Smooth muscle cell (in vitro differentiated cells): Measurements from ENCODE around the gene TJP2. TPM values are rescaled to one million over a fixed set of nuclear protein-coding genes. Genes with fewer than 3 reads are reported as not detected.

Experiments used
- DNase-seq: peaks from one replicate; lab custom pipeline; 2025; ENCODE audit not compliant: unreplicated experiment; lab: John Stamatoyannopoulos, UW
- H2AFZ ChIP-seq: fragments of 200-600 bp; sonication (generic); 2 replicates; pipeline ENCODE4 v1.6.0; 2016; ENCODE audit warnings: antibody characterized with exemption, low read depth, mild to moderate bottlenecking
- H3F3A ChIP-seq: fragments of 200-600 bp; sonication (generic); 2 replicates; pipeline ENCODE4 v1.6.0; 2017; ENCODE audit warnings: antibody characterized with exemption, low read depth
- H3K27ac ChIP-seq: fragments of 200-600 bp; sonication (generic); 2 replicates; pipeline ENCODE4 v1.5.1; 2016; ENCODE audit warnings: low read depth, mild to moderate bottlenecking
- H3K27me3 ChIP-seq: fragments of 200-600 bp; sonication (generic); 2 replicates; pipeline ENCODE4 v1.6.1; 2016; ENCODE audit warnings: low read depth, mild to moderate bottlenecking
- H3K36me3 ChIP-seq: fragments of 200-600 bp; sonication (generic); 2 replicates; pipeline ENCODE4 v1.5.1; 2016; ENCODE audit warnings: low read depth
- H3K4me1 ChIP-seq: fragments of 200-600 bp; sonication (generic); 2 replicates; pipeline ENCODE4 v1.5.1; 2016; ENCODE audit warnings: low read depth
- H3K4me2 ChIP-seq: fragments of 200-600 bp; sonication (generic); 2 replicates; pipeline ENCODE4 v1.6.0; 2016; ENCODE audit warnings: mild to moderate bottlenecking
- H3K4me3 ChIP-seq: fragments of 200-600 bp; sonication (generic); 2 replicates; pipeline ENCODE4 v1.5.1; 2016; ENCODE audit warnings: mild to moderate bottlenecking
- H3K79me2 ChIP-seq: fragments of 200-600 bp; sonication (generic); 2 replicates; pipeline ENCODE4 v1.6.0; 2016; ENCODE audit warnings: low read depth, mild to moderate bottlenecking
- H3K9ac ChIP-seq: fragments of 200-600 bp; sonication (generic); 2 replicates; pipeline ENCODE4 v1.6.0; 2016; ENCODE audit warnings: low read depth
- H3K9me3 ChIP-seq: fragments of 200-600 bp; sonication (generic); replicated peaks from 2 replicates; pipeline ENCODE4 v1.5.1; 2016; ENCODE audit warnings: low read depth
- H4K20me1 ChIP-seq: fragments of 200-600 bp; sonication (generic); 2 replicates; pipeline ENCODE4 v1.6.0; 2016; ENCODE audit warnings: low read depth
- WGBS: methylation state at CpG from one replicate; pipeline ENCODE4 v1.1.7; 2016; ENCODE audit warnings: low lambda C conversion rate; 5-methylcytosine and 5-hydroxymethylcytosine counted together
- polyA plus RNA-seq: library from polyadenylated mRNA; unstranded; fragments of >200 nt; fragmentation: Nextera tagmentation; extraction: Ambion mirVana; gene quantifications from 2 replicates; pipeline ENCODE4 v1.2.1, GENCODE V29; 2016
- total RNA-seq: library from RNA; depleted of rRNA; stranded (reverse); fragments of >200 nt; gene quantifications from 2 replicates; pipeline ENCODE4 v1.2.3, GENCODE V29; 2014
- TF ChIP-seq, protein P1 (sequence below): fragments of 200-600 bp; sonication (generic); IDR thresholded peaks from 2 replicates; pipeline ENCODE4 v1.5.1; 2017; ENCODE audit warnings: borderline replicate concordance, mild to moderate bottlenecking, antibody characterized with exemption; ENCODE audit not compliant: insufficient read depth, poor library complexity, severe bottlenecking

Gene TJP2
- total and polyA plus RNA-seq, 2 experiments from 2014 or later = 14.9 to 48.4 TPM

DNA sequence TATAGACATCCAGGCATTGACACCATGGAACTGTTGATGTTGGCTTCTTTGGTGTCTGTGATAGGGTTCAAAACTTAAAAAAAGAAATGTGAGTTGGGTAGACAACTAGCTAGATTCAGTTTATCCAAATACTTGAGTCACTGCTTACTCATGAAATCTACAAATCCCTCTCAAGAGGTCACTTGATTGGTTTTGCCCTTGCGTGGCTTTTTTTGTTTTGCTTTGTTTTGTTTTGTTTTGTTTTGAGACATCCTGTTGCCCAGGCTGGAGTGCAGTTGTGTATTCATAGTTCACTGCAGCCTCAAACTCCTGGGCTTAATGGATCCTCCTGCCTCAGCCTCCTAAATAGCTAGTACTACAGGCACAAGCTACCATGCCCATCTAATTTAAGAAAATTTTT lies 140.5 kb downstream of the TJP2 start:
- Histone ChIP-seq H3K27me3 (no peaks in the 10 kb centered on the region), H2AFZ (no peak overlapping the region), H3K27ac (no peak overlapping the region), H4K20me1 (no peaks in the 10 kb centered on the region), H3K9me3 (no peaks in the 10 kb centered on the region), H3K9ac (no peak overlapping the region), H3F3A (no peaks in the 10 kb centered on the region), H3K79me2 (no peaks in the 10 kb centered on the region), H3K36me3 (no peaks in the 10 kb centered on the region), H3K4me2 (no peak overlapping the region), H3K4me1 (no peaks in the 10 kb centered on the region), H3K4me3 (no peak overlapping the region)
- WGBS = 72% methylated on average over 1 of the region's 1 CpG
- DNase-seq = no peak
- TF ChIP-seq, protein P1, sequence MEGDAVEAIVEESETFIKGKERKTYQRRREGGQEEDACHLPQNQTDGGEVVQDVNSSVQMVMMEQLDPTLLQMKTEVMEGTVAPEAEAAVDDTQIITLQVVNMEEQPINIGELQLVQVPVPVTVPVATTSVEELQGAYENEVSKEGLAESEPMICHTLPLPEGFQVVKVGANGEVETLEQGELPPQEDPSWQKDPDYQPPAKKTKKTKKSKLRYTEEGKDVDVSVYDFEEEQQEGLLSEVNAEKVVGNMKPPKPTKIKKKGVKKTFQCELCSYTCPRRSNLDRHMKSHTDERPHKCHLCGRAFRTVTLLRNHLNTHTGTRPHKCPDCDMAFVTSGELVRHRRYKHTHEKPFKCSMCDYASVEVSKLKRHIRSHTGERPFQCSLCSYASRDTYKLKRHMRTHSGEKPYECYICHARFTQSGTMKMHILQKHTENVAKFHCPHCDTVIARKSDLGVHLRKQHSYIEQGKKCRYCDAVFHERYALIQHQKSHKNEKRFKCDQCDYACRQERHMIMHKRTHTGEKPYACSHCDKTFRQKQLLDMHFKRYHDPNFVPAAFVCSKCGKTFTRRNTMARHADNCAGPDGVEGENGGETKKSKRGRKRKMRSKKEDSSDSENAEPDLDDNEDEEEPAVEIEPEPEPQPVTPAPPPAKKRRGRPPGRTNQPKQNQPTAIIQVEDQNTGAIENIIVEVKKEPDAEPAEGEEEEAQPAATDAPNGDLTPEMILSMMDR = no peak

DNA sequence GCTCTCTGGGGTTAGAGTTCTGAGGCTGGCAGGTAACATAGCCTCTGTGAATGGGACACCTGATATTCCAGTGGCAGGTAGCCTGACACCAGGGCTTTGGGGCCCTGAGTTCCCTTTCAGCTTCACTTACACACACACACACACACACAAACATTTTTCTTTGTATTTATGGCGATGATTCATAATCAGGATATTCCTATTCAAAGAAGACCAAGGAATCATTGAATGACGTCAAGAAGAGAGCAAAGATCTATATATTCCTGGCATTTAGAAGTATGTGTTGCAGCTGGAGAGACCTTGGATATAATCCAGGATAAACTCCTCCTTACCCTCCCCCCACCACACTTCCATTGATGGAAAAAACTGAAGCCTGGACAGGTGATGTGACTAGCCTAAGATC lies 143.0 kb downstream of the TJP2 start:
- H3K36me3 ChIP-seq = no peaks in the 10 kb centered on the region
- H3K27me3 ChIP-seq = peaks cover 2% of the 10 kb centered on the region
- H2AFZ ChIP-seq = no peak overlapping the region
- no peak overlapping the region for H3K9ac ChIP-seq
- H3K27ac ChIP-seq = no peak overlapping the region
- no peaks in the 10 kb centered on the region for H3F3A ChIP-seq
- no peaks in the 10 kb centered on the region for H4K20me1 ChIP-seq
- no peak overlapping the region for H3K4me3 ChIP-seq
- no peaks in the 10 kb centered on the region for H3K9me3 ChIP-seq
- DNase-seq = no peak
- TF ChIP-seq, protein P1 = no peak
- WGBS = 90% methylated on average over 2 of the region's 2 CpGs
- H3K4me2 ChIP-seq = no peak overlapping the region
- no peaks in the 10 kb centered on the region for H3K79me2 ChIP-seq
- H3K4me1 ChIP-seq = no peaks in the 10 kb centered on the region

DNA sequence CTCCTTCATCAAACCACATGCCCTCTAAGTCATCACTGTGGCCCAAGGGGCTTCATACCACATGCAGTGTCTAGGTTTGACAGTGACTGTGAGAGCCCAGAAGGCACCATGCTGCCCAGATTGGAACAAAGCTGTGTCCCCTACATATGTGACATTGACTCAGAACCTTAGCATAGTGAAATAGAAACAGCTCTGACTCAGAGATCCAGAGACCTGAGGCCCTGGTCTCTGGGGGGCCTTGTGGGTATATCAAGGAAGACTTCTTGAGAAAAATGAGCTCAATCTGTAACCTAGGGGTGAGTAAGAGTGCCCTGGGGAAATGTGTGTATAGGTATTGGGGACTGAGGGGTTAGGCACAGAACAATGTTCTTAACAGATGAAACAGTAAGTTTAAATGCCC lies 143.8 kb downstream of the TJP2 start:
- H3K27me3 ChIP-seq = peaks cover 8% of the 10 kb centered on the region
- no peaks in the 10 kb centered on the region for H3F3A ChIP-seq
- H3K79me2 ChIP-seq = no peaks in the 10 kb centered on the region
- no peaks in the 10 kb centered on the region for H4K20me1 ChIP-seq
- no peak overlapping the region for H3K4me2 ChIP-seq
- H3K36me3 ChIP-seq = no peaks in the 10 kb centered on the region
- H3K9me3 ChIP-seq = no peaks in the 10 kb centered on the region
- no peak overlapping the region for H3K4me3 ChIP-seq
- no peaks in the 10 kb centered on the region for H3K4me1 ChIP-seq
- TF ChIP-seq, protein P1 = no peak
- no peak overlapping the region for H3K27ac ChIP-seq
- no peak overlapping the region for H3K9ac ChIP-seq
- H2AFZ ChIP-seq = no peak overlapping the region
- DNase-seq = no peak

DNA sequence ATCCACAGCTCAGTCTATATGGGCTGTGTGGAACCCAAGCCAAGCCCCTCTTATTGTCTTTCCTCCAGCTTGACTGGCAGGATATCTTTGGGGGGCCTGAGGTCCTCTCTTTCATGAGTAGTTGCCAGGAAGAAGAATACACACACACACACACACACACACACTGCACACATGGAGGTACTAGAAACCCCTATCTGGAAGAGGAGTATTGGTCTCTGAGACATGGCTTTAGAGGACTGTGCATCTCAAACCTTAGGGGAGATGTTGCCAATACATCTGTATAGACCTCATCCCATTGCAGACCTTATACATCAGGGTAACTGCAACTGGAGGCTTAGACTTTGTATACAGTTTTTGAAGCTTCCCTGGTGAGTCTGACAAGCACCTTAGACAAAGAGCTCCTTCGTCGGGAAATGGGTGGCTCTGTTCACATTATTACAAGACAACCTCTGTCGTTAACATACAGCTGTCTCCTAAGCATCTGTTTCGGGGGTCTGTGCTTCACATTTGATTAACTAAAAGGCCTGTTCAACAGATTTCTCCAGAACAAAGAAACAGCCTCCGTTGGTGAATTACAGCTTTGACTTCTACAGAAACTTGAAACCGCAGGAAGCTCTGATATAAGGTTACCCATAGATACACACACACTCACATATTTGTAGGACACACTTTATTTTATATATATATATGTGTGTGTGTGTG lies 145.4 kb downstream of the TJP2 start:
- H3K9me3 ChIP-seq = no peaks in the 10 kb centered on the region
- no peak overlapping the region for H3K4me2 ChIP-seq
- no peaks in the 10 kb centered on the region for H3K79me2 ChIP-seq
- H2AFZ ChIP-seq = no peak overlapping the region
- H3K9ac ChIP-seq = no peak overlapping the region
- no peaks in the 10 kb centered on the region for H3F3A ChIP-seq
- H3K36me3 ChIP-seq = no peaks in the 10 kb centered on the region
- no peak overlapping the region for H3K4me3 ChIP-seq
- H3K27ac ChIP-seq = no peak overlapping the region
- H4K20me1 ChIP-seq = no peaks in the 10 kb centered on the region
- TF ChIP-seq, protein P1 = no peak
- peaks cover 21% of the 10 kb centered on the region for H3K27me3 ChIP-seq
- WGBS = 68% methylated on average over 6 of the region's 6 CpGs
- H3K4me1 ChIP-seq = peaks cover 4% of the 10 kb centered on the region
- DNase-seq = no peak
